Forelimb muscle (tissue), 1 donor: ENCODE data around the gene KIF3A. TPM values are rescaled to one million over a fixed set of nuclear protein-coding genes. Genes with fewer than 3 reads are reported as not detected.

Experiments
- DNase-seq: peaks from one replicate; pipeline ENCODE4 v3.0.0-alpha.2; 2013; ENCODE audit warnings: low read depth
- polyA plus RNA-seq: library from polyadenylated mRNA; unstranded; fragments of 120-200 nt; gene quantifications from one replicate; pipeline ENCODE4 v1.2.1, GENCODE V29; 2013; ENCODE audit not compliant: insufficient read length

Gene KIF3A
- polyA plus RNA-seq, 1 donor, result 8.6 TPM

DNA sequence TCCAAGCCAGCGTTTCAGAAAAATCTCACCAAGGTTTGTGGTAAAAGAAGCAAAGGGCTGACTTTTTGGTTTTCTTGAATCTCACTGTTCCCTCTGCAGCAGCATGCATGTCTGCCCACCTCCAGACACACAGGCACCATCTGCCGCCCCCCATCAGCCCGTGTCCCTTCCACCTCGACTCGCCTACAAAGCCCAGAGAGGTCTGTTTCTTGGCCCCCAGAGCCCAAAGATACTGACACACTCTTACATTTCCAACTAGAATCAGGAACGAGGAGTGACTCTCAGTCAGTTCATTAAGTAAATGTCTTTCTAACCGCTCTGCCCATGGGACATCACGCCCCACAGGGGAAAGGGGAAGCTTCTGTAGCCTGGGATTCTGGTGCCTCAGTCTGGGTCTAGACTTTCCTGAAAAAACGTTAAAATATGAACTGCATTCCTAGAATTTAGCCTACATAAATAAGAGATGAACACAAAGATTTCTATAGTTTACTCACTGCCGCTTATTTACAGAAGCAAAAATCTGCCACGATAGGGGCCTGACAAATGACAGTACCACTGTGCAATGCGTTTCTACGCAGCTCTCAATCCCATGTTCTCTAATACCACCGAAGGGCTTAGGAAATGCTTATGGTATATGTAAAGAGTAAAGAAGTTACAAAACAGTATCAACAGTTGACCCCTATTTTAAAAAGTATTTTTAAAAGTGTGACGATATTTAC, 59.5 kb downstream of the KIF3A start:
- DNase-seq, result no peak

DNA sequence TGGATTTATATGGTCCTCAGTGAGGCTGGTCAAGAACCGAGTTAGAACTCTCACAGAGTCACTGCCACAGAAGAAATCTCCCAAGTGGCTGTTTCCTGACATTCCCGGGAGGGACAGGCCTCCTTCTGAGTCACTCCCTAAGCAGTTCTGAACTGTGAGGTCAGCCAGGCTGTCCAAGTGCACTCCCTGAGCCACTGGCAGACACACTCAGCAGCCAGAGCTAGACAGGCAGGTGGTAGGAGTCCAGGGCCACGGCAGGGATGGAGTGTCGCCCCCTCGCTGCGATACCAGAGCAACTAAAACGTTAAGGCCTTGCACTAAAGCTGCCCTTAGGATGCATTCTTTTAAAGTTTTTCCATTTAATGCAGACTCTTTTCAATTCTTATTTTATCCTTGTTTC, 60.2 kb downstream of the KIF3A start:
- DNase-seq, result no peak

DNA sequence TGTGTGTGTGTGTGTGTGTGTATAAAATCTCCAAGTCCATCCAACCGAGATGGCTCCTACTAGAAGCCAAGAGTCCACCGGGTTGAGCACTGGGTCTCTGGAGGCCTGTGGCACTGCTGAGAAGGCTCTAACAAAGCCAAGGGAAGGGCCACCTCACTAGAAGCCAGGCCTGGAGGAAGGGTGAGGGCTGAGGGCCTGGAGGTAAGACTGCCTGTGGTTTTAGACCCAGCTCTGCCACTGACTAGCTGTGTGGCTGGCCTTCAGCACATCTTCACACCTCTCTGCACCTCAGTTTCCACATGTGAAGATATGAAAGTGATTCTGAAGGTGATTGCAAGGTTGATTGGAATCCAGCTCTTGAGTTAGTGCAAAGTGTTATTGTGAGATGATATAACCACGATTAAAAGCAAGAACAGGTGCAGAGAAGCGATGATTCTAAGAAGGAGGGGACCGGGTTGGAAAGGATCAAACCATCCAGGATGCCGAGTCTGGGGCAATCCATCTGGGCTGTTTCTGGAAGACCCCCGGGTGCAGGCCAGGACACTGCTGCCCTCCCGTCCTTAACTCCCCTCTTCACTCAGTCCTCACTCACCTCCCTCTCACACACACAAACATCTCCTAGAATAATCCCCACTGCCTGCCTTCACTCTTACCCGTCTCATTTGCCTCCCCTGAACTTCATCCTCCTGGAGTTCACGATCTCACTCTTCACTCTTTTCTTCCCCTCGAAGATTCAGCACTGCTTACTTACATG, 61.2 kb downstream of the KIF3A start:
- DNase-seq, result no peak

DNA sequence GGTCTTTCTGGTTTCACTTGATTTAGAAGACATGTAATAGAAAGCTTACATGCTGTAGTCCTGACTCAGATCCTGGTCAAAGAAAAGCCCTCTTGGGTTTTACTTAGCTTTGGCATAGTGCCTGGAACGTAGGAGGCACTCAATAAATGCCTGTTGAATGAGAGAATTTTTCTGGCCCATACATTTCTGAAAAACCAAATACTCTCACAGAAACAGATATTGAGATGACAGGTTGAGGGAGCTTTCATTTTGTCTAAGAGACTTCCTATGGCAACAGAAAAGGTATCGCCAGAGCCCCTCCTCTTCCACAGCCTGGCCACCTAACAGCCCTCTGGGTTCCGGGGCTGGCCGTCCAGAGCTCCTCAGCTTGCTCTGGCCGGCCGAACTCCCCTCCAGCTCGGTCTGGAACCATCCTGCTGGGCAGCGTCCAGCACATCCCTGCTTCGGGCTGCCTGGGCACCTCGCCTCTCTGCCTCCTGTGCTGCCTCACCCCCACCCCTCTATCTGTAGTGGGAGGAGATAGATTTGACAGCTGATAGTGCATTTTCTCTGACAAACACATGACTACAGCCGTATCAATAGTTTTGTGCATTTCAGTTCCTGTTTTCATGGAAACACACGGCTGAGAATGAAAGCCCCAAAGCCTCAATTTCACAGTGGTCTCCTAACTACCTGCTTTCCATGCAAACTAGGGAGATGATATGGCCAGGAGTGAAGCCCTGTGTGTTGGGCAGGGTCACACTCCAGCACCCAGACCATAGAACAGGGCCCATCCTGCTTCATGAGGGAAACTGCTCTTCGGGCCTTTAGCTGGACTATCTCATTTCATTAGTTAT, 62.5 kb downstream of the KIF3A start:
- no peak for DNase-seq

DNA sequence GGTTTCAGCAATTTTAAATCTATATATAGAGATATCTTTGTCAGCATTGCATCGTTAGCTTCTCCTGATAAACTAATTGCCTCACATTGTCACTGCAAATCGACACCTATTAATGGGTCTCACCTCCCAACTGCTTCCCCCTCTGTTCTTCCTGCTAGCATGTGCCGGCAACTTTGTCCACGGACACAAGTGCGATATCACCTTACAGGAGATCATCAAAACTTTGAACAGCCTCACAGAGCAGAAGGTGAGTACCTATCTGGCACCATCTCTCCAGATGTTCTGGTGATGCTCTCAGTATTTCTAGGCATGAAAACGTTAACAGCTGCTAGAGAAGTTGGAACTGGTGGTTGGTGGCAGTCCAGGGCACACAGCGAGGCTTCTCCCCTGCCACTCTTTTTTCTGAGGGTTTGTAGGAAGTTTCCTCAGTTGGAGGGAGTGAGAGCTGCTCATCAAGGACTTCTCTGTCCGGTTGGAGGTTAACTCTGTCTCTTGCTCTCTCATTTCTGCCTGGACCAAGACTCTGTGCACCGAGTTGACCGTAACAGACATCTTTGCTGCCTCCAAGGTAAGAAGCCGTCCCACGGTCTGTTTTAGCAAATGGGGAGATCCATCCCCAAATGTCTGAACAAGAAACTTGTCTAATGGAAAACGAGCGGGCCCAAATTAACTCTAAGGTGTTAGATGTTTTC, 63.3 kb downstream of the KIF3A start, which contains the start of gene IL4:
TSS of gene IL4 (plus strand) at position 51 of the 692 bp plus-strand sequence. CDS start at position 113, 62 bp downstream.
- DNase-seq, result no peak

DNA sequence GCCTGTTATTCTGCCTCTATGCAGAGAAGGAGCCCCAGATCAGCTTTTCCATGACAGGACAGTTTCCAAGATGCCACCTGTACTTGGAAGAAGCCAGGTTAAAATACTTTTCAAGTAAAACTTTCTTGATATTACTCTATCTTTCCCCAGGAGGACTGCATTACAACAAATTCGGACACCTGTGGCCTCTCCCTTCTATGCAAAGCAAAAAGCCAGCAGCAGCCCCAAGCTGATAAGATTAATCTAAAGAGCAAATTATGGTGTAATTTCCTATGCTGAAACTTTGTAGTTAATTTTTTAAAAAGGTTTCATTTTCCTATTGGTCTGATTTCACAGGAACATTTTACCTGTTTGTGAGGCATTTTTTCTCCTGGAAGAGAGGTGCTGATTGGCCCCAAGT, 63.9 kb downstream of the KIF3A start:
- no peak for DNase-seq

DNA sequence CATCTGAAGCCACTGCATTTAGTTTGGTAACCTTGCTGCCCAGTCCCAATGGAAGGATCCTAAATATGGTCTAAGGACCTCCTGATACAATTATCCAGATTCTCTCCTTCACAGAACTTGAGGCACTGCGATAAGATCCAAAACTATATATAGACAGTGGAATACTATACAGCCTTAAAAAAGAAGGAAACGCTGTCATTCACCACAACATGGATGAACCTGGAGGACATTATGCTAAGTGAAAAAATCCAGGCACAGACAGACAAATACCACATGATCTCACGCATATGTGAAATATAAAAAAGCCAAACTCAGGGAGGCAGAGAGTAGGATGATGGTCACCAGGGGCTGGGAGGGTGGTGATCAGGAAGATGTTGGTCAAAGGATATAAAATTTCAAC, 66.3 kb downstream of the KIF3A start:
- DNase-seq, result no peak

DNA sequence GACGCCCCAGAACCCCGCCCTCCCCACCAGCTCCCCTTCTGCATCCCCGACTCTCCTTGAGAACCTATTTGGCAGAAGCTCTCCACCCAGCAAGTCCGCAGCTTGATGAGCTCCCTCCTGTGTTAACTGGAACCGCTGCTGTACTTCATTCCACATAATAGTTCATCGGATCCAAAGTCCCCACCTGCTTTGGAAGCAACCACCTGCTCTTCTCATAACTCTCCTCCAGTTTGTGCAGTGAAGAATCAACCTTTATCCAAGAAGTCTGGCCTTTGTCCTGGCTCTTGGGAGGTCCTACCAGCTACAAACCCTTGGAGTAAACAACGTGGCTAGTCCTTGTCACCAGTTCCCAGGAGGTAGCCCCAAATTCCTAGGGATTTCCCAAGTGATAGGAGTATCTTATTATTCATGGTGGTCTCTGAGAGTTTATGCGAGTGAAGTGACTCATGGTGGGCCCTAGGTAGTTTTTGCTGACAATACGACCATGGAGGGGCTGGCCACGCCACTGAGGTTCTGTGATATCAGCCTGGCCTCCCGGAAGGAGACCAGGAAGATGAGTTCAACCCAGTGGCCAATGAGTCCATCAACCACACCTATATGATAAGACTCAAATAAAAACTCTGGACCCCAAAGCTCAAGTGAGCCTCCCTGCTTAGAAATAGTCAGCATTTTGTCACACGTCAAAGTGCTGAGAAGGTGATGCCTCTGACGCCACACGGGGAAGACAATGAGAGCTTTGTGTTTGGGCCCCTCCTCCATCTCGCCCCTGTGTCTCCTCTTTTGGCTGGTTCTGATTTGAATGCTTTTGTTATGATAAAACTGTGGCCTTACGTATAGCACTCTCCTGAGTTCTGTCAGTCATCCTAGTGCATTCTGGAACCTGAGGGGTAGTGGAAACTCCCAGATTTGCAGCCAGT, 67.1 kb downstream of the KIF3A start:
- no peak for DNase-seq

DNA sequence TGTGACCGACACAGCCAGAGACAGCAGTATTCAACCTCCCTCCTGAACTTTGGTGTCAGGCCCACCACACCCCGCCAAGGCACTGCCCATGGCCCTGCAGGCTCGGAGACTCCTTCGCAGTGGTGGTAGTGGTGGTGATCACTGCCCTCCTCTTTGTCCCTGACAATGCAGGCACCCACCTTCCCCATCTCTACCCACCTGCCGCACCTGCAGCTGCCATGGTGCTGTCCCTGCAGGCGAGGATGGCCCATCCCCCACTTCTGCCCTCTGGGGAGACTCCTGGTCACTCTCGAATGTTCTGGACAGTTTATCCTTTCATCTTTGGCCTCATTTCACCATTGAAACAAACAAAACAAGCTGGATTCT, 67.9 kb downstream of the KIF3A start:
- DNase-seq, result no peak

DNA sequence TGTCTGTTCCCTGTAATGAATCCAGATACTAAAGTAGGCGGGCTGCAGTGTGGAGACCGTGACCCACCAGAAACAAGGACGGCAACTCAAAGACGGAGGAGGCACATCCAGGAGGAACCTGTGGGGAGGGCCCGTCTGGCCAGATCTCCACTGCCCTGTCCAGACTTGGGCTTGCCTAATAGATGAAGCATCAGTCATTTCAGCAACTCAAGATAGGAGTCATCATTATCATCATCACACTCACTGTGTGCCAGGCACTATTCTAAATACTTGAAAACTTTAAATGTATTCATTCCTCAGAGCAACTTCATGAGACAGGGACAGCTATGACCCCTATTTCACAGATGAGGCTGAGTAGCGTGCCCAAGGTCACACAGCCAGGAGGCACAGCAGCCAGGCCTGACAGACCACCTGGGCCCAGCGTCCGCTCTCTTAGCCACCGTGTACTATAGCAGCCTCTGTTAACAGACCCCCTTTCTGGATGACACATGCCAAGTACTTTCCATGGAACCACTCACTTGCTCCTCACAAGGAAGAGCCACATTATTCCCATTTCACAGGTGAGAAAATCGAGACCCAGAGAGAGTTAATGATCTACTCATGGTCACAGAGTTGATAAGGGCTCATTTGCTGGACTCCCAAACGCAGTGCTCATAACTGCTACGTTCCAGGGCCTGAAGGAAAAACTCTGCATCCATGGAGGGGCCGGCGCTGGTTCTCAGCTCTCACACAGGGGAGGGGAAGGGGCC, 68.5 kb downstream of the KIF3A start:
- DNase-seq, result no peak

DNA sequence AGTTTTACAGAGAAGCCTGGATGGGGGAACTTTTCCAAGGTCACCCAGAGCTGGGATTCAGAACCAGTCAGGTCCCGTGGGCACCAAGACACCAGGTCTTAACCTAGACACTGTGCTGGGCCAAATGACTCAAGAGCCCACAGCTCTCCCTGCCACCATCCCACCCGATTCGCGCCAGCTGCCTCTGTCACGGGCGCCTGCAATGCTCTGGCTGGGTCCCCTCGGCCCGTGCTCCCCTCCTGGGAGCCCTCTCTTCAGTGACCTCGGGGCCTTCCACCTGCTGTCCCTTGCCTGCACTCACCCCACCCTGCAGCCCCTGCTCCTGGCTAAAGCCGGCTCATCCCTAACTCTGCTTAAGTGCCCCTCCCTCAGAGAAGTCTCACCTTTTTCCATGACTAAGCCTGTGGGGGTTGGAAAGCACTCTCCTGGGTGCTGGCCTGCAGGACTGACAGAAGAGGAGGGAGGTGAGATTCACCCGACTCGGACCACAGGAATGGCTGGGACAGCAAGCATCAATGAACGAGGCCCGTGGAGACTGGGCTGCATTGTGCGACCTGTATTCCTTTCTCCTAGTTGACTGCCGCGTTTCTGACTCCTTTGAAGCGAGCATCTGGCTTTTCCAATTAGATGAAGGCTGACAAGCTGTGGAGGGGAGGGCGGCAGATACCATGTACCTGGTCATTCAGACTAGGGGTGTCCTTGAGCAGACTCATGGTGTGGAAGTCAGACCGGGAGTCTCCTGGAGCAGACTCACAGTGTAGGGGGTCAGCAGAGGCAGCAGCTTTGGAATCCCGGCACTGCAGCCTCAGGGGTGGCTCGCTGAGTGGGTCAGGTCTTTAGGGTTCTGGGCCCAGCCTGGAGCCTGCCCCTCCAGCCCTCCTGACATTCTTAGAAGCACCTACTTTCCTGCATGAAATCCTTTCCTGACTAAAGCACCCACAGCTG, 69.3 kb downstream of the KIF3A start:
- DNase-seq, result no peak

DNA sequence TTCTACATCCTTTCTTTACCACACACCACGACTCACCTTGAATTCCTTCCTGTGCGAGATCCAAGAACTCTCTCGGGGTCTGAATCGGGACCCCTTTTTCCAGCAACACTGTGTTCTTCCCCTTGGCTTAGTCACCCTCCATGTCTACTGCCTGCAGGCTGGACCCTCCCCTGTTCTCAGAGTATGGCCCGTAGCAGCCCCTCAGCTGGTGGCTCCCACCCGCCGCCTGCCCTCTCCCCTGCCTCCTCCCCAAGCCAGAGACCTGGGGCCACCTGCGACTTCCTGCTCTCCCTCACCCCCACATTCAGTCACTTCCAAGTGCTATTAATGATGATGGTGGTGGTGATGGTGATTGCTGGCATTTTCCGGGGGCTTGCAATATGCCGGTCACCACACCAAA, 70.0 kb downstream of the KIF3A start:
- DNase-seq, result no peak

DNA sequence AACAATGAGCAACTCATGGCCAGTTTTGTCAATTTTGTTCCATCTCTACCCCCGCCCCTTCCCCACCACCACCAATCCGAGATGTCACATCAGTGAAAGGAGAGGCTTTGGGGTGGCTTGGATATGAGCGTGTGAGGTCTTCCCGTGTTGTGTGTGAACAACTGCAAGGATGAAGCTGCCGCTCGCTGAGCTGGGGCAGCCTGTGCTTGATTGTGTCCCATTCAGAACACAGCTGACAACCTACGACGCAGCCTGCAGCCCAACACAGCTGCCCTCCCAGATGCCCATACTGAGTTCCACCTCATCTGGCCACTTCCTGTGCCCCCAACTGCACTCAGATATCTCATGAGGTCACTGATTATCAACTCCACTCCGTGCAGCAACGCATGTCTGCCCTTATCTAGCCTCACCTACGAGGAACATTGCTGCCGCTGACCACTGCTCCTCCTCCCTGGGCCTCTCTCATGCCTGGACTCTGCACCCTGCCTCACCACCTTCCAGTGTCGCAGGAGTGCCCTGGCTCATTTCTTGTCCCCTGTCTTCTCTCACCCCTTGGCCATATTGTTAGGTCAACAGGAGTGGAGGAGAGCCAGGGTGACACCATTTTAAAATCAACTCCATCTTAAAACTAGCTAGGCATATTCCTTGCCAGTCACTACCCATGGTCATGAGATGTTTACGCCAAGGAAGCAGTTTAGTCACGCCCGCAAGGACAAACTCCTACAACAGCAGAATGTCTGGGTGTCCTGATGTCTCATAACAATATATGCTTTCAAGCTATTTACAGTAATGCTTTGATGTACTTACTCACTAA, 70.8 kb downstream of the KIF3A start:
- no peak for DNase-seq

DNA sequence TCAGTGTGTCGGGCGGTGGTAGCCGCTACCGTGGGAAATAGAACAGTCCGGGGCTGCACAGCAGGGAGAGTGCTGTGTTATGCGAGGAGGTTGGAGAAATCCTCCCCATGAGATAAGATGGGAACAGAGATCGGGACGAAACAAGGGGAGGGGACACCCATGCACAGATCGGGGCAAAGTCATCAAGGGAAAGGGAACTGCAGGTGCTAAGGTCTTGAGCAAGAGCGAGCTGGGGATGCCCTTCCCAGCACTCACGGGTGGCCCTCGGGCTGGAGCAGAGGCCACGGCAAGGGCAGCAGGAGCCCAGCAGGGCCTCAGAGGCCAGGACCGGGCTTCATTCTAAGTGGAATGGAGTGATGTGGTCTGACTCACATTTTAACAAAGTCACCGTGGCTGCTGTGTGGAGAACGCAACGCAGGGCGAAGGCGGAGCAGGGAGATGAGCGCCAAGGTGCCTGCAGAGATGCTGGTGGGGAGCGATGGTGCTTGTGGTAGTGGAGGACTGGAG, 71.7 kb downstream of the KIF3A start:
- no peak for DNase-seq

DNA sequence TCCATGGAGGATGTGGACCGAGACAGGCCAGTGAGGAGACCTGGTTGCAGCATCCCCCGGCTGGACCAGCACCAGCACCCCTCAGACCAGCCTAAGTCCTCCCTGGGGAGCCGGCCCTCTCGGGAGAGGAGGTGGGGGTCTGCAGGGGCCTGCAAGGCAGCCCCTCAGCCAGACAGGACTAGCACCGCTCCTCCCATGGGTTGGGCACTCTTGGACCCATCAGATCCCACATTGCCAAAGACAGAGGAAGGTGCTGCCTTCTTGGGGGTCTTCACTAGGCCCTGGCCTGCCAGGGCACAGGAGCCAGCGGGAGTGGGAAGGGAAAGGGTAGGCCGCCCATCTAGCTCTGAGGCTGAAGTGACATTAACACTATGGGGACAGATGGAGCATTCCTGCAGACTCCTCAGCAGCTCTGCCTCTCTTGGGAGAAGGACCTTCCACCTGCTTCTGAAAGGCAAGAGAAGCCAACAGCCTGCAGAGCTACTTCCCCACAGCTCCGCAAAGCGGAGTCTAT, 72.6 kb downstream of the KIF3A start:
- no peak for DNase-seq

DNA sequence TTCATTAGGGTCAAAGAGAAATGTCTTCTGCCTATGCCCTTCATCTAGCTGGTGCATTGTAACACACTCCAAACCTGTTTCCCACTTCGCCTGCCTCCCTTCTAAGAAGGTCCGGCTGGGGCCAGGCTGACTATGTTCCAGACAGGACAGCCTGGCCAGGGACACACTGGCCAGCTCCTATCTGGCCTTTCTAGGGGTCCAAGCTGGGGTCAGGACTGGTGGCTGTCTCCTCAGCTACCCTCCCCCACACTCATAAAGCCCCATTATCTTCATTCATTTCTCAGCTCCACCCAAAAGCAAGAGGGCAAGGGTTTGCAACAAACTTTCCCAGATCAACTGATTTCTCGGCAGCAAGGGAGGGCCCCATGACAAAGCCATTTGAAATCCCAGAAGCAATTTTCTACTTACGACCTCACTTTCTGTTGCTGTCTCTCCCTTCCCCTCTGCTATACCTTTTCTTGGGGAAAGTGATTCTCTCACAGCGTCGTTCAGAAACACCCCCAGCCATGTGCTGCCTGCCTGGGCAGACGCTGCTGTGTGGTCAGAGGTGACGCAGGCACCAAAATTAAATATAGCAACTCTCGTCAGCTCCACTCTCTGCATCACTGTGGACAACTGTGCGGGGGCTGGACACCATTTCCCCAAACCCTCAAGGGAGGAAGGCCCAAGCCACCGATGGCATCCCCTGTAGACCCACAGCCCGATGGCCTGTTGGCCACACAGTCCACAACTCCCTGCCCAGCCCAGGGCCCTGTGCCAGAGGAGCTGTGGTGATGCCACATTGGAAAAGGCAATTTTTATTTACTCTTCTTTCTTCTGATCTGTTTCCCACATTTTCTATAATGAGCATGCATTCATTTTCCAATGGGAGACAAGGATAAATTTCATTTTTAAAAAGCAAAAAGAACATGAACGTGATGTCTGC, 73.3 kb downstream of the KIF3A start:
- DNase-seq, result no peak
